Measurements from ENCODE around the gene STK39.

DNA sequence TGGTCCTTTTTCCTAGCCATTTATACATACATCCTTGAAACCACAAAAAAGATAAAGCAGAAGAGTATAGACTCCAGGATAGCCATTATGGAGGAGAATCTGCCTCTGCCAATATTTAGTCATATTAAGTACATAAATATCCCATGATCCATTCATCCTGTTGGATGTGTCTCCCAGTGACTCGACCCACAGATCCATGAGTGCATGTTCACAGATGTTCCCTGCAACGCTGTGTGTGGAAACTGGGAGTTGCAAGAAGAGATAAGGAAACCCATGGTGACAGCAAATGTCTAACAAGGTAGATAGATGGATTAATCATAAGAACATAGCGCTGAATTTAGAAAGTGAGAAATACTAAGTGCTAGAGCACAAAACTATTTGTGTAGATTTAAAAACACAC lies 34.5 kb downstream of the STK39 start:
- TF ChIP-seq, protein P1, sequence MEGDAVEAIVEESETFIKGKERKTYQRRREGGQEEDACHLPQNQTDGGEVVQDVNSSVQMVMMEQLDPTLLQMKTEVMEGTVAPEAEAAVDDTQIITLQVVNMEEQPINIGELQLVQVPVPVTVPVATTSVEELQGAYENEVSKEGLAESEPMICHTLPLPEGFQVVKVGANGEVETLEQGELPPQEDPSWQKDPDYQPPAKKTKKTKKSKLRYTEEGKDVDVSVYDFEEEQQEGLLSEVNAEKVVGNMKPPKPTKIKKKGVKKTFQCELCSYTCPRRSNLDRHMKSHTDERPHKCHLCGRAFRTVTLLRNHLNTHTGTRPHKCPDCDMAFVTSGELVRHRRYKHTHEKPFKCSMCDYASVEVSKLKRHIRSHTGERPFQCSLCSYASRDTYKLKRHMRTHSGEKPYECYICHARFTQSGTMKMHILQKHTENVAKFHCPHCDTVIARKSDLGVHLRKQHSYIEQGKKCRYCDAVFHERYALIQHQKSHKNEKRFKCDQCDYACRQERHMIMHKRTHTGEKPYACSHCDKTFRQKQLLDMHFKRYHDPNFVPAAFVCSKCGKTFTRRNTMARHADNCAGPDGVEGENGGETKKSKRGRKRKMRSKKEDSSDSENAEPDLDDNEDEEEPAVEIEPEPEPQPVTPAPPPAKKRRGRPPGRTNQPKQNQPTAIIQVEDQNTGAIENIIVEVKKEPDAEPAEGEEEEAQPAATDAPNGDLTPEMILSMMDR (IDR thresholded peaks at IDR 0.05), result no peak
- TF ChIP-seq POLR2A (IDR thresholded peaks at IDR 0.05), result no peak

All from lower leg skin (tissue), 3 donors.